ENCODE measurements around the gene COBL.

COBL gene

DNA sequence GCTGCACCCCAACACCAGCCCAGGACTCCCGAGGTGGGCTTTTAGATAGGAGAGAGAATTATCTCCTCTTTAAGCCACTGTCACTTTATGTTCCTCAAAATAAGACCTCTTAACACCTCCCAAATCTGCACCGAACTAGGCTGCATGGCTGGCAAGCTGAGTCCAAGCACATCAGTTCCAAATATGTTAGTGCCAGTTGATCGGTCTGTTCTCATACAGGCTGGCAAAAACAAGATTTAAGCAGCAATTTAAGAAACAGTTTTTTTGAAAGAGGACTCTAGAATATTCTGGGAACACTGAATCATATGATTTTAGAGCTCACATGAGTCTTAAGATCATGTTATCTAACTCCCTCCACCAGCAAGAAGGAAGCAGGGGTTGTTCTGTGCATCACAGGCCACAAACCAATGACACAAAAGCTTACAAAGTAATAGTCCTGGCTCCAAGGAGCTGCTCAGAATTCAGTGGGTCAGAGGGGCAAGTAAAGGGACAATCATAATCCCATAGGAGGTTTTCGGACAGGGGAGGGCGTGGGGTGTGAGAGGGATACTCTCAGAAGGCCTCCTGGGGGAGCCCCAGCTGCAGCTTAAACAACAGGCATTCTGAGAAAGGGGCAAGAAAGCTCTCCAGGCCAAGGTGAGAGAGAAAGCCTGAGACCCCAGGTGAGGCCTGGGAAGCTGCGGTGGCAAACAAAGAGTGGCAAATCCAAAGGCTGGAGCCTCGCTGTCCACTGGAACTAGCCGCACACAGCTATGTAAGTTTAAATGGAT is 7.1 kb downstream of the COBL start:
- Histone ChIP-seq H3K36me3 (ENCODE audit: control insufficient read depth, low read length) (no peaks in the 10 kb centered on the region), H4K20me1 (ENCODE audit: control insufficient read depth, insufficient read depth, low read depth, low read length) (no peaks in the 10 kb centered on the region), H3F3A (ENCODE audit: control insufficient read depth, insufficient read depth) (no peaks in the 10 kb centered on the region), H3K9me3 (ENCODE audit: control insufficient read depth, insufficient read depth, low read length) (no peaks in the 10 kb centered on the region), H3K9me2 (replicated peaks; ENCODE audit: control insufficient read depth, low read length) (no peaks in the 10 kb centered on the region), H3K27me3 (ENCODE audit: control insufficient read depth, low read length) (no peaks in the 10 kb centered on the region), H3K4me3 (ENCODE audit: low read length) (no peak overlapping the region), H3K4me1 (ENCODE audit: control insufficient read depth, low read length) (no peaks in the 10 kb centered on the region), H3K79me2 (ENCODE audit: control insufficient read depth, low read length) (no peaks in the 10 kb centered on the region), H3K4me2 (ENCODE audit: low read length) (no peak overlapping the region), H3K27ac (ENCODE audit: low read depth, low read length) (no peak overlapping the region)
- TF ChIP-seq, protein P1, sequence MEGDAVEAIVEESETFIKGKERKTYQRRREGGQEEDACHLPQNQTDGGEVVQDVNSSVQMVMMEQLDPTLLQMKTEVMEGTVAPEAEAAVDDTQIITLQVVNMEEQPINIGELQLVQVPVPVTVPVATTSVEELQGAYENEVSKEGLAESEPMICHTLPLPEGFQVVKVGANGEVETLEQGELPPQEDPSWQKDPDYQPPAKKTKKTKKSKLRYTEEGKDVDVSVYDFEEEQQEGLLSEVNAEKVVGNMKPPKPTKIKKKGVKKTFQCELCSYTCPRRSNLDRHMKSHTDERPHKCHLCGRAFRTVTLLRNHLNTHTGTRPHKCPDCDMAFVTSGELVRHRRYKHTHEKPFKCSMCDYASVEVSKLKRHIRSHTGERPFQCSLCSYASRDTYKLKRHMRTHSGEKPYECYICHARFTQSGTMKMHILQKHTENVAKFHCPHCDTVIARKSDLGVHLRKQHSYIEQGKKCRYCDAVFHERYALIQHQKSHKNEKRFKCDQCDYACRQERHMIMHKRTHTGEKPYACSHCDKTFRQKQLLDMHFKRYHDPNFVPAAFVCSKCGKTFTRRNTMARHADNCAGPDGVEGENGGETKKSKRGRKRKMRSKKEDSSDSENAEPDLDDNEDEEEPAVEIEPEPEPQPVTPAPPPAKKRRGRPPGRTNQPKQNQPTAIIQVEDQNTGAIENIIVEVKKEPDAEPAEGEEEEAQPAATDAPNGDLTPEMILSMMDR (IDR thresholded peaks at IDR 0.05; ENCODE audit: low read depth, low read length, poor library complexity, severe bottlenecking): no peak
- no peak for TF ChIP-seq EZH2phosphoT487 (IDR thresholded peaks at IDR 0.05; ENCODE audit: borderline replicate concordance, low read length)

DNA sequence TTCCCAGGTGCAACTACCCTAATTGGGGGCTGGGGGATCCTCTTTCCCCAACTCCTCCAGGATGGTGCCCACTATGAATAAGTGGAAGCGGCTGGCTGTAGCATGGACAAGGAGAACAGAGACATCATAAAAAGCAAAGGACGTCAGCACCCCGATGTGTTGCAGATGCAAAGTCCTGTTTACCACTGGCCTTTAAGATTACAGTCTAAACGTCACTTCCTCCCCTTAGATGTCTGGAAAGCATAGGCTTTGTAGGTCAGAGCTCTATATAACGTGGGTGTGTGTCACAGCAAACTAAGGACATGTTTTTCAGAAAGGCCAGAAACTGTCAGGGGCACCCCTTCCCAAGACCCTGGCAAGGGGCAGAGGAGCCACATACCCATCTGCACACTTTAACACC is 7.9 kb downstream of the COBL start:
- H3K4me1 ChIP-seq (ENCODE audit: control insufficient read depth, low read length): no peaks in the 10 kb centered on the region
- H3K4me2 ChIP-seq (ENCODE audit: low read length): no peak overlapping the region
- no peaks in the 10 kb centered on the region for H3K36me3 ChIP-seq (ENCODE audit: control insufficient read depth, low read length)
- no peaks in the 10 kb centered on the region for H3K9me3 ChIP-seq (ENCODE audit: control insufficient read depth, insufficient read depth, low read length)
- no peaks in the 10 kb centered on the region for H4K20me1 ChIP-seq (ENCODE audit: control insufficient read depth, insufficient read depth, low read depth, low read length)
- no peaks in the 10 kb centered on the region for H3K9me2 ChIP-seq (replicated peaks; ENCODE audit: control insufficient read depth, low read length)
- H3F3A ChIP-seq (ENCODE audit: control insufficient read depth, insufficient read depth): no peaks in the 10 kb centered on the region
- H3K27me3 ChIP-seq (ENCODE audit: control insufficient read depth, low read length): no peaks in the 10 kb centered on the region
- no peak overlapping the region for H3K27ac ChIP-seq (ENCODE audit: low read depth, low read length)
- TF ChIP-seq, protein P1 (IDR thresholded peaks at IDR 0.05; ENCODE audit: low read depth, low read length, poor library complexity, severe bottlenecking): no peak
- no peak for TF ChIP-seq EZH2phosphoT487 (IDR thresholded peaks at IDR 0.05; ENCODE audit: borderline replicate concordance, low read length)
- no peaks in the 10 kb centered on the region for H3K79me2 ChIP-seq (ENCODE audit: control insufficient read depth, low read length)
- no peak overlapping the region for H3K4me3 ChIP-seq (ENCODE audit: low read length)

DNA sequence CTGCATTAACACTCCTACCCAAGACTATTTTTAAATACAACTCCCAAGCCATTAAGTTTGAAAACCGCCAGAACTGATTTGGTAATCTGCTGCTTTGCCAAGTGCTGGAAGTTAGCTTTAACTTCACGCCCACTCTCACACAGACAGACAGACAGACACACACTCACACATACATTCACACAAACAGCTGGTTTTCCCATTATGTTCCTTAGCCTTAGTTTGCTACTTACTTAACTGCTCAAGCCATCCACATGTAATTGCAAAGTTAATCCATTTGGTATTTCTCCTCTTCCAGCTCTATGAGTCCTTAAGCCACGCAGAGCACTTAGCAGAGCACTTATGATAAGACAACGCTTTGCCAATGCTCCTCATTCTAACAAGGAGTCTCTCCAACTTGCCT is 8.3 kb downstream of the COBL start:
- Histone ChIP-seq H3K9me2 (replicated peaks; ENCODE audit: control insufficient read depth, low read length) (no peaks in the 10 kb centered on the region), H3K4me3 (ENCODE audit: low read length) (no peak overlapping the region), H3K36me3 (ENCODE audit: control insufficient read depth, low read length) (no peaks in the 10 kb centered on the region), H3F3A (ENCODE audit: control insufficient read depth, insufficient read depth) (no peaks in the 10 kb centered on the region), H3K4me2 (ENCODE audit: low read length) (no peak overlapping the region), H3K79me2 (ENCODE audit: control insufficient read depth, low read length) (no peaks in the 10 kb centered on the region), H3K27me3 (ENCODE audit: control insufficient read depth, low read length) (no peaks in the 10 kb centered on the region), H3K27ac (ENCODE audit: low read depth, low read length) (no peak overlapping the region), H4K20me1 (ENCODE audit: control insufficient read depth, insufficient read depth, low read depth, low read length) (no peaks in the 10 kb centered on the region), H3K9me3 (ENCODE audit: control insufficient read depth, insufficient read depth, low read length) (no peaks in the 10 kb centered on the region), H3K4me1 (ENCODE audit: control insufficient read depth, low read length) (no peaks in the 10 kb centered on the region)
- TF ChIP-seq EZH2phosphoT487 (IDR thresholded peaks at IDR 0.05; ENCODE audit: borderline replicate concordance, low read length): no peak
- TF ChIP-seq, protein P1 (IDR thresholded peaks at IDR 0.05; ENCODE audit: low read depth, low read length, poor library complexity, severe bottlenecking): no peak
